ENCODE data around the gene ZBTB18. TPM values are rescaled to one million over a fixed set of nuclear protein-coding genes. Genes with fewer than 3 reads are reported as not detected.

Gene ZBTB18
- polyA plus RNA-seq, 3 donors: 3.0 to 45.5 (median 3.6) TPM

DNA sequence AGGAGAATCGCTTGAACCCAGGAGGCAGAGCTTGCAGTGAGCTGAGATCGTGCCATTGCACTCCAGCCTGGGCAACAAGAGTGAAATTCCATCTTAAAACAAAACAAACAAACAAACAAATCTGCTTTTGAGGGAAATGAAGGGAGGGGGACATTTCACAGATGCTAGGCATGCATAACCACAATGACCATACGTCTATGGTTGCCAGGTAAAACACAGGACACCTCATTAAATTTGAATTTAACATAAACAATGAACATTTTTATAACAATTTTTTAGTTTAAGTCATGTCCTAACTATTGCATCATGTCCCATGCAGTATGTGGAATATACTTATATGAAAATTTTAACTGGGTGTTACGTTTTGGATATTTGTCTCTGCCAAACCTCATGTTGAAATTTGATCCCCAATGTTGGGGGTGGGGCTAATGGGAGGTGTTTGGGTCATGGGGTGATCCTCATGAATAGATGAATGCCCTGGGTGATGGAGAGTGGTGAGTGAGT is 31.0 kb upstream of the ZBTB18 start:
- no peak overlapping the region for H3K27ac Mint-ChIP-seq
- H3K4me3 Mint-ChIP-seq: no peak overlapping the region
- WGBS (ENCODE audit: insufficient coverage): 100% methylated on average over 1 of the region's 4 CpGs
- TF ChIP-seq, protein P1, sequence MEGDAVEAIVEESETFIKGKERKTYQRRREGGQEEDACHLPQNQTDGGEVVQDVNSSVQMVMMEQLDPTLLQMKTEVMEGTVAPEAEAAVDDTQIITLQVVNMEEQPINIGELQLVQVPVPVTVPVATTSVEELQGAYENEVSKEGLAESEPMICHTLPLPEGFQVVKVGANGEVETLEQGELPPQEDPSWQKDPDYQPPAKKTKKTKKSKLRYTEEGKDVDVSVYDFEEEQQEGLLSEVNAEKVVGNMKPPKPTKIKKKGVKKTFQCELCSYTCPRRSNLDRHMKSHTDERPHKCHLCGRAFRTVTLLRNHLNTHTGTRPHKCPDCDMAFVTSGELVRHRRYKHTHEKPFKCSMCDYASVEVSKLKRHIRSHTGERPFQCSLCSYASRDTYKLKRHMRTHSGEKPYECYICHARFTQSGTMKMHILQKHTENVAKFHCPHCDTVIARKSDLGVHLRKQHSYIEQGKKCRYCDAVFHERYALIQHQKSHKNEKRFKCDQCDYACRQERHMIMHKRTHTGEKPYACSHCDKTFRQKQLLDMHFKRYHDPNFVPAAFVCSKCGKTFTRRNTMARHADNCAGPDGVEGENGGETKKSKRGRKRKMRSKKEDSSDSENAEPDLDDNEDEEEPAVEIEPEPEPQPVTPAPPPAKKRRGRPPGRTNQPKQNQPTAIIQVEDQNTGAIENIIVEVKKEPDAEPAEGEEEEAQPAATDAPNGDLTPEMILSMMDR (IDR thresholded peaks at IDR 0.05): no peak
- H3K27me3 Mint-ChIP-seq (ENCODE audit: low read depth in 3 of 3): peaks cover 0 to 5% (median 0%) of the 10 kb centered on the region in 3 donors
- H3K36me3 ChIP-seq (replicated peaks in 1 of 2; ENCODE audit: control insufficient read depth in 1 of 2, insufficient read depth in 2 of 2, low read length in 2 of 2): no peaks in the 10 kb centered on the region
- no peaks in the 10 kb centered on the region for H4K20me1 ChIP-seq (ENCODE audit: insufficient read depth, low read length)
- H3K4me1 Mint-ChIP-seq: peaks cover 10% of the 10 kb centered on the region
- no peak overlapping the region for H3K27ac ChIP-seq (ENCODE audit: low read depth in 1 of 2, low read length in 2 of 2)
- H3K4me1 ChIP-seq (ENCODE audit: control insufficient read depth in 1 of 2, insufficient read depth in 2 of 2, low read length in 2 of 2): peaks cover 2 to 8% of the 10 kb centered on the region in 2 donors
- H3K9me3 ChIP-seq (replicated peaks in 1 of 2; ENCODE audit: control insufficient read depth in 1 of 2, insufficient read depth in 1 of 2, low read length in 2 of 2): no peaks in the 10 kb centered on the region
- no peak for DNase-seq
- no peaks in the 10 kb centered on the region for H3K79me2 ChIP-seq (ENCODE audit: insufficient read depth, low read length)
- H2AFZ ChIP-seq (ENCODE audit: insufficient read depth, low read depth, low read length, poor library complexity, severe bottlenecking): no peak overlapping the region
- no peak overlapping the region for H3K4me2 ChIP-seq (replicated peaks; ENCODE audit: extremely low read depth, low read length, poor library complexity, severe bottlenecking)
- intact Hi-C loops (cut with micrococcal nuclease): no loop called here
- peaks cover 0 to 3% (median 0%) of the 10 kb centered on the region in 7 donors for H3K9me3 Mint-ChIP-seq
- H3K36me3 Mint-ChIP-seq: no peaks in the 10 kb centered on the region
- H3K27me3 ChIP-seq (ENCODE audit: control insufficient read depth in 2 of 2, insufficient read depth in 2 of 2, low read length in 2 of 2): no peaks in the 10 kb centered on the region
- H3K4me3 ChIP-seq (replicated peaks in 1 of 3; ENCODE audit: low read depth in 2 of 3, low read length in 3 of 3): no peak overlapping the region
- no peak overlapping the region for H3K9ac ChIP-seq (ENCODE audit: insufficient read depth, low read length, poor library complexity, severe bottlenecking)

GRCh38 chr1:244021427-244021826 is 29.7 kb upstream of the ZBTB18 start:
- DNase-seq: no peak
- Histone ChIP-seq H3K9me3 (replicated peaks in 1 of 2; ENCODE audit: control insufficient read depth in 1 of 2, insufficient read depth in 1 of 2, low read length in 2 of 2) (no peaks in the 10 kb centered on the region), H3K4me1 (ENCODE audit: control insufficient read depth in 1 of 2, insufficient read depth in 2 of 2, low read length in 2 of 2) (peaks cover 2 to 8% of the 10 kb centered on the region in 2 donors), H3K9ac (ENCODE audit: insufficient read depth, low read length, poor library complexity, severe bottlenecking) (no peak overlapping the region), H2AFZ (ENCODE audit: insufficient read depth, low read depth, low read length, poor library complexity, severe bottlenecking) (no peak overlapping the region), H3K36me3 (replicated peaks in 1 of 2; ENCODE audit: control insufficient read depth in 1 of 2, insufficient read depth in 2 of 2, low read length in 2 of 2) (no peaks in the 10 kb centered on the region), H3K4me3 (replicated peaks in 1 of 3; ENCODE audit: low read depth in 2 of 3, low read length in 3 of 3) (no peak overlapping the region), H3K27me3 (ENCODE audit: control insufficient read depth in 2 of 2, insufficient read depth in 2 of 2, low read length in 2 of 2) (no peaks in the 10 kb centered on the region), H3K27ac (ENCODE audit: low read depth in 1 of 2, low read length in 2 of 2) (no peak overlapping the region), H3K4me2 (replicated peaks; ENCODE audit: extremely low read depth, low read length, poor library complexity, severe bottlenecking) (no peak overlapping the region), H4K20me1 (ENCODE audit: insufficient read depth, low read length) (no peaks in the 10 kb centered on the region), H3K79me2 (ENCODE audit: insufficient read depth, low read length) (no peaks in the 10 kb centered on the region)
- peaks cover 0 to 3% (median 0%) of the 10 kb centered on the region in 7 donors for H3K9me3 Mint-ChIP-seq
- WGBS (ENCODE audit: insufficient coverage): no CpG with 5 or more reads among the region's 1 CpG
- peaks cover 10% of the 10 kb centered on the region for H3K4me1 Mint-ChIP-seq
- H3K27me3 Mint-ChIP-seq (ENCODE audit: low read depth in 3 of 3): peaks cover 0 to 5% (median 4%) of the 10 kb centered on the region in 3 donors
- no peaks in the 10 kb centered on the region for H3K36me3 Mint-ChIP-seq
- H3K27ac Mint-ChIP-seq: no peak overlapping the region
- TF ChIP-seq, protein P1 (IDR thresholded peaks at IDR 0.05): no peak
- intact Hi-C loops (cut with micrococcal nuclease): no loop called here
- no peak overlapping the region for H3K4me3 Mint-ChIP-seq

Data from CD14-positive monocyte (primary cell).